22Rv1 (cell line): Measurements from ENCODE around the gene ARHGEF19.

Source experiments
- ZFX ChIP-seq: fragments of 450-650 bp; IDR thresholded peaks from 2 replicates; pipeline ENCODE4 v1.6.1; 2017; ENCODE audit warnings: antibody characterized with exemption, borderline replicate concordance
- TF ChIP-seq, protein P1 (sequence below): fragments of 450-650 bp; IDR thresholded peaks from 2 replicates; pipeline ENCODE4 v1.5.1; 2017; ENCODE audit warnings: mild to moderate bottlenecking

DNA sequence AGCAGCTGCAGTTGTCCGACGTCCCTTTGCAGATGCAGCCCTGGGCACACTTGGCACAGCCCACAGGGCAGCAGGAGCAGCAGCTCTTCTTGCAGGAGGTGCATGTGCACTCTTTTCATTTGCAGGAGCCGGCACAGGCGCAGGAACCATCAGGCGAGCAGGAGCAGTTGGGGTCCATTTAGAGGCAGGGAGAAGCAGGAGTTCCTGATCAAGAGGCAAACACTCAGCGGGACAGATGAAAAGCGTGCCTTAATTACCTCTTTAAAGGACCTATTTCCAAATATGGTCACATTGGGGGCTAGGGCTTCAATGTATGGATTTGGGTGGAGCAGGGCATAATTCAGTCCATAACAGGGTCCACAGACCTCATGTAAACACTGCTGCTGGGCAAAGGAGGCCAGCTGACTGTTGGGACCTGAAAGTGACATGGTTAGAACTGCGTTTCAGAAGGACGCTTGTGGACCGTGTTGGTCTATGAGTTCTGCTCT is 28.8 kb upstream of the ARHGEF19 start:
- TF ChIP-seq, protein P1, sequence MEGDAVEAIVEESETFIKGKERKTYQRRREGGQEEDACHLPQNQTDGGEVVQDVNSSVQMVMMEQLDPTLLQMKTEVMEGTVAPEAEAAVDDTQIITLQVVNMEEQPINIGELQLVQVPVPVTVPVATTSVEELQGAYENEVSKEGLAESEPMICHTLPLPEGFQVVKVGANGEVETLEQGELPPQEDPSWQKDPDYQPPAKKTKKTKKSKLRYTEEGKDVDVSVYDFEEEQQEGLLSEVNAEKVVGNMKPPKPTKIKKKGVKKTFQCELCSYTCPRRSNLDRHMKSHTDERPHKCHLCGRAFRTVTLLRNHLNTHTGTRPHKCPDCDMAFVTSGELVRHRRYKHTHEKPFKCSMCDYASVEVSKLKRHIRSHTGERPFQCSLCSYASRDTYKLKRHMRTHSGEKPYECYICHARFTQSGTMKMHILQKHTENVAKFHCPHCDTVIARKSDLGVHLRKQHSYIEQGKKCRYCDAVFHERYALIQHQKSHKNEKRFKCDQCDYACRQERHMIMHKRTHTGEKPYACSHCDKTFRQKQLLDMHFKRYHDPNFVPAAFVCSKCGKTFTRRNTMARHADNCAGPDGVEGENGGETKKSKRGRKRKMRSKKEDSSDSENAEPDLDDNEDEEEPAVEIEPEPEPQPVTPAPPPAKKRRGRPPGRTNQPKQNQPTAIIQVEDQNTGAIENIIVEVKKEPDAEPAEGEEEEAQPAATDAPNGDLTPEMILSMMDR, result no peak
- no peak for TF ChIP-seq ZFX
